OCI-LY3 (cell line): ENCODE results near the gene PIGT.

Experiments
- EZH2phosphoT487 ChIP-seq: fragments of 200-600 bp; shearing (Covaris generic); IDR thresholded peaks from 2 replicates; pipeline ENCODE4 v1.6.1; 2018; ENCODE audit warnings: antibody characterized with exemption, mixed run types, low read depth
- TF ChIP-seq, protein P1 (sequence below): fragments of 200-600, 300-600 bp; sonication (generic); IDR thresholded peaks from 2 replicates; pipeline ENCODE4 v1.5.1; 2014; ENCODE audit warnings: antibody characterized with exemption, low read length, low read depth

DNA sequence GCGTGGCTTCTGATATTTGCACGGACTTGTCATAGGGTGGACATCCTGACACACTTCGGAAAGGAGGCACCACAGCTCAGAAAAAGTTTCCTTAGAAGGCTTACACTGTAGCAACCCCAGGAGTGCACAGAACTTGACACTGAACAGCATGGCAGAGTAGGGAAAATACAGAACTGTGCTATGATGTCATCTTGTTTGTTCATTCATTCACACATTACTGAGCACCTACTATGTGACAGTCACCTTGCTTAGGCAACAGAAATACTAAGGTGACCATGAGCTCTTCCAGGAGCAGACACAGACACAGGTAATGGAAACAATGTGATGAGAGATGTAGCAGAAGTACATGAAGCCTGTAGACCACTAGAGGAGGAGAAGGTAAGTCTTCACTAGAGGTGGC, 2.5 kb upstream of the PIGT start:
- TF ChIP-seq, protein P1, sequence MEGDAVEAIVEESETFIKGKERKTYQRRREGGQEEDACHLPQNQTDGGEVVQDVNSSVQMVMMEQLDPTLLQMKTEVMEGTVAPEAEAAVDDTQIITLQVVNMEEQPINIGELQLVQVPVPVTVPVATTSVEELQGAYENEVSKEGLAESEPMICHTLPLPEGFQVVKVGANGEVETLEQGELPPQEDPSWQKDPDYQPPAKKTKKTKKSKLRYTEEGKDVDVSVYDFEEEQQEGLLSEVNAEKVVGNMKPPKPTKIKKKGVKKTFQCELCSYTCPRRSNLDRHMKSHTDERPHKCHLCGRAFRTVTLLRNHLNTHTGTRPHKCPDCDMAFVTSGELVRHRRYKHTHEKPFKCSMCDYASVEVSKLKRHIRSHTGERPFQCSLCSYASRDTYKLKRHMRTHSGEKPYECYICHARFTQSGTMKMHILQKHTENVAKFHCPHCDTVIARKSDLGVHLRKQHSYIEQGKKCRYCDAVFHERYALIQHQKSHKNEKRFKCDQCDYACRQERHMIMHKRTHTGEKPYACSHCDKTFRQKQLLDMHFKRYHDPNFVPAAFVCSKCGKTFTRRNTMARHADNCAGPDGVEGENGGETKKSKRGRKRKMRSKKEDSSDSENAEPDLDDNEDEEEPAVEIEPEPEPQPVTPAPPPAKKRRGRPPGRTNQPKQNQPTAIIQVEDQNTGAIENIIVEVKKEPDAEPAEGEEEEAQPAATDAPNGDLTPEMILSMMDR = no peak
- no peak for TF ChIP-seq EZH2phosphoT487
